Measurements from ENCODE around the gene OR52L1. TPM values are rescaled to one million over a fixed set of nuclear protein-coding genes. Genes with fewer than 3 reads are reported as not detected.

The OR52L1 gene
- total and polyA plus RNA-seq, 9 of the 15 experiments (the other 6 are each of a cell fraction or from before 2014, with no cell fraction given): not detected

- TF ChIP-seq ZBTB12 (CRISPR knock-in tag; IDR thresholded peaks at IDR 0.05) (no peak), RAD21 (CRISPR knock-in tag; conservative IDR thresholded peaks at IDR 0.05 in 1 of 2, IDR thresholded peaks at IDR 0.05 in 1 of 2) (no peak), NR0B1 (IDR thresholded peaks at IDR 0.05; ENCODE audit: partially characterized antibody) (no peak)
Measured at GRCh38 chr11:6002202-6002699, 15.5 kb upstream of the OR52L1 start (continued).

- POLR2A ChIA-PET: interaction anchor here (0.6 kb wide), 1 partner anchor 40 kb away, joined by 3 read pairs; no protein-coding TSS in a partner anchor
- ATAC-seq: no peak
- no TSS peak for BruUV-seq (replicated peaks)
- CTCF ChIA-PET (ENCODE audit: low intra/inter-chr PET ratio): interaction anchor here (0.6 kb wide), 1 partner anchor 380 kb away, joined by 4 read pairs; no protein-coding TSS in a partner anchor
- Histone ChIP-seq H3K9ac (ENCODE audit: insufficient read depth in 1 of 2, low read depth in 2 of 2, low read length in 2 of 2) (no peak overlapping the region), H3K27me3 (ENCODE audit: control insufficient read depth in 2 of 2, insufficient read depth in 2 of 2, low read length in 2 of 2) (peaks cover 0 to 11% of the 10 kb centered on the region in 2 experiments; a peak in 1 of 5 replicates), H3K79me2 (ENCODE audit: control insufficient read depth, insufficient read depth, low read length) (no peaks in the 10 kb centered on the region), H3K27ac (ENCODE audit: extremely low read depth, low read depth, low read length) (no peak overlapping the region), H4K20me1 (replicated peaks; ENCODE audit: control insufficient read depth, insufficient read depth, low read length) (no peaks in the 10 kb centered on the region), H3K36me3 (ENCODE audit: control insufficient read depth, insufficient read depth, low read length) (no peaks in the 10 kb centered on the region), H3K4me3 (no peak overlapping the region), H2AFZ (ENCODE audit: low read depth, low read length) (no peak overlapping the region), H3K4me1 (replicated peaks in 1 of 2; ENCODE audit: control insufficient read depth in 2 of 2, insufficient read depth in 2 of 2, low read length in 2 of 2) (no peaks in the 10 kb centered on the region), H3K9me1 (ENCODE audit: control insufficient read depth, insufficient read depth, low read length) (no peaks in the 10 kb centered on the region), H3K9me3 (replicated peaks; ENCODE audit: control insufficient read depth, insufficient read depth, low read depth, low read length) (no peaks in the 10 kb centered on the region), H3K4me2 (ENCODE audit: insufficient read depth, low read length) (no peak overlapping the region)
- intact Hi-C loops (cut with micrococcal nuclease) (no loop called here), in situ Hi-C loops (cut with MboI) (no loop called here)
- no peak for TF ChIP-seq NR2F6 (CRISPR knock-in tag; IDR thresholded peaks at IDR 0.05)
- no peak for TF ChIP-seq MYBL2 (IDR thresholded peaks at IDR 0.05; ENCODE audit: low read depth)
- TF ChIP-seq MYBL2 (CRISPR knock-in tag; IDR thresholded peaks at IDR 0.05; ENCODE audit: borderline replicate concordance): no peak
- TF ChIP-seq ZBTB1 (CRISPR knock-in tag; IDR thresholded peaks at IDR 0.05; ENCODE audit: borderline replicate concordance, low read depth): no peak
- no peak for TF ChIP-seq KHSRP (IDR thresholded peaks at IDR 0.05)
- no peak for TF ChIP-seq AFF1 (IDR thresholded peaks at IDR 0.05; ENCODE audit: low read depth in 1 of 2, partially characterized antibody in 2 of 2)
- TF ChIP-seq HNRNPL (IDR thresholded peaks at IDR 0.05; ENCODE audit: low read depth, low read length): no peak
- TF ChIP-seq ZNF124 (CRISPR knock-in tag; IDR thresholded peaks at IDR 0.05): no peak
- no peak for TF ChIP-seq ZNF140 (CRISPR knock-in tag; IDR thresholded peaks at IDR 0.05)
- FAIRE-seq: no peak
- WGBS (ENCODE audit: insufficient coverage, low coverage, missing lambda C conversion rate): 0% methylated on average over 13 of the region's 14 CpGs
- no peak for DNase-seq (ENCODE audit: extremely low read depth in 1 of 4, low spot score in 3 of 4)
Measured at GRCh38 chr11:5994791-5995190, 8.0 kb upstream of the OR52L1 start.

Measured in K562 (cell line).